HG03139 (cell line): ENCODE data around the gene WNK2.

Experiments used
- ATAC-seq: cut with Tn5 transposase; IDR thresholded peaks from one replicate; pipeline ENCODE4 v1.9.1; 2021; ENCODE audit not compliant: unreplicated experiment

WNK2 gene

DNA sequence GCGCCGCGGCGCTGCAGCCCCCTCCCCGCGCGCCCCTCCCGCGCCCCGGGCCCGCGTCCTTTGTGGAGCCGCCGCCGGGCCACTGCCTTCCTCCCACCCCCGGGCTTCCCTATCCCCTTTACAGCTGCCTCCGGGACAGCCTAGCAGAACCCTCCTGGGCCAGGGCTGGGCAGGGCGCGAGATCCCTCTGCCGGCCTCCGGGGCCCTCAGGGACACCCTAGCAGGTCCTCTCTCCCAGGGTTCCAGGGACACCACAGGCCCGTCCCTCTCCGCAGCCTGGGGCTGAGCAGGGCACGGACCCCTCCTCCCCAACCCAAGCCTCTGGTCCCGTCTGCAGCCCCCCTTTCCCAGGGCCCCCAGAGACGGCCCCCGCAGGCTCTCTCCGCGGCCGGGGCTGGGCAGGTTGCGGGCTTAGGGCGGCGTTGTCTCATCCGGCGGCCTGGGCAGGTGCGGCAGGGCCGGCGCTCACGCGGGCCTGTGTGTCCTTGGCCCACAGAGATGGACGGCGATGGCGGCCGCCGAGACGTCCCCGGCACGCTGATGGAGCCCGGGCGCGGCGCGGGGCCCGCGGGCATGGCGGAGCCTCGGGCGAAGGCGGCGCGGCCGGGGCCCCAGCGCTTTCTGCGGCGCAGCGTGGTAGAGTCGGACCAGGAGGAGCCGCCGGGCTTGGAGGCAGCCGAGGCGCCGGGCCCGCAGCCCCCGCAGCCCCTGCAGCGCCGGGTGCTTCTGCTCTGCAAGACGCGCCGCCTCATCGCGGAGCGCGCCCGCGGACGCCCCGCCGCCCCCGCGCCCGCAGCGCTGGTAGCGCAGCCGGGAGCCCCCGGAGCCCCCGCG is 710 bp downstream of the WNK2 start:
- ATAC-seq: no peak

DNA sequence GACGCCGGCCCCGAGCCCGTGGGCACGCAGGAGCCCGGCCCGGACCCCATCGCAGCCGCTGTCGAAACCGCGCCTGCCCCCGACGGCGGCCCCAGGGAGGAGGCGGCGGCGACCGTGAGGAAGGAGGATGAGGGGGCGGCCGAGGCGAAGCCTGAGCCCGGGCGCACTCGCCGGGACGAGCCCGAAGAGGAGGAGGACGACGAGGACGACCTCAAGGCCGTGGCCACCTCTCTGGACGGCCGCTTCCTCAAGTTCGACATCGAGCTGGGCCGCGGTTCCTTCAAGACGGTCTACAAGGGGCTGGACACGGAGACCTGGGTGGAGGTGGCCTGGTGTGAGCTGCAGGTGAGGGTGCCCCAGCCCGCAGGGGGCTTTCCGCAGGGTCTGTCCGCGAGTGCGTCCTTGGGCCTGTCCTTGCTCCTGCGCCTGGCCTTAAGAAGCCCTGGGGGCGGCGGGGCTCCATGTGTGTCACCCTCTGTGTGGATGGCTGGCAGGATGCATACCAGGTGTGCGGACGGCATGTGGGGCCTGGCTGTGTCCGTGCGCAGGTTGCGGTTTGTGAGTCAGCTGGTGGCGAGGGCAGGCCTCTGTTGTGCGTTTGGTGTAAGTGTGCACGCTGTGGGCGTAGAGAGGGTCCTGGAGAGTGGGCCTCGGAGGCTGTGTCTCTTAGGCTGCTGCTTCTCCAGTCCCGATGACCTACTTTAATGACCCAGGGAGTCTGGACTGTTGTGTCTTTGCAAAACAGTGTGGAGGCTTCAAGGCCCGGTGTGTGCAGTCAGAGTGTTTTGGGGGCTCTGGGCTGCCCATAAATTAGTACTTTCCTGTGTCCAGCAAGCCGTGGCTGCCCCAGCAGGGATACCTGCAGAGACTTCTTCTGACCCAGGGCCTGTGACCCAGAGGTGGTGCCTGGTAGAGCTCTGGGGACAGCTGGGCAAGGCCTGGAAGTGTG is 1.6 kb downstream of the WNK2 start:
- no peak for ATAC-seq

DNA sequence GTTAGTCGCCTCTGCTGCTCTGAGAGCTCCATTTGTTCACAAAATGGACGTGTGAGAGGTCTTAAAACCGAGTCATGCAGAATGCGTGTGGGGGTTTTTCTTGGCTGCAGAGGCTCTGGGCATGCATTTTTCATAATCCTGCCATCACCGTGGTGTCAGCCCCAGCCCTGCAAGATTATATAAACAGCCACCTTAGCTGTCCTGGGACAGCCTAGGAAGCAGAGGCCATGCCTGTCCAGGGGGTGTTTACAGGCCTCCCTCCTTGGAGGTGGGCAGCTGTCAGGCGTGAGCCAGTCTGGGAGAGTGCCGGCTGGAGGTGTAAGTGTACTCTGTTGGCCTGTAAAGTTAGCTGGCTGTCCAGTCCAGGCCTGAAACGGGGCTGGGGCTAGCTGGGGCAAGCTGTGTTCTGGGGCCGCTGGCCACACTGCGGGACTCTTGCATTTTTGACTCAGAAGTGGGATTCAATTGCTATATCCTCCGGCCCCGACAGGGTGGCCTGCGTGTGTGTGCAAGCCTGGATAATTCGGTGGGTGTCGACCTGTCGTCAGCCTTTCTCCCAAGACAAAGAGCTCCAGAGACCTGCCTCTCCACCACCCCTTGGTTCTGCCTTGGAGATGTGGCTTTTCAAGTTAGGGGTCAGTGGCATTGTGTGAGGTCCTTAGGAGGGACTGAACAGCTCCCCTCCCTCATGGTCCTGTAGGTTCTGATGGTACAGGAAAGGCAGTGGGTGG is 2.4 kb downstream of the WNK2 start:
- ATAC-seq: no peak

- no peak for ATAC-seq
Observed at GRCh38 chr9:93187047-93187446, 3.1 kb downstream of the WNK2 start.

DNA sequence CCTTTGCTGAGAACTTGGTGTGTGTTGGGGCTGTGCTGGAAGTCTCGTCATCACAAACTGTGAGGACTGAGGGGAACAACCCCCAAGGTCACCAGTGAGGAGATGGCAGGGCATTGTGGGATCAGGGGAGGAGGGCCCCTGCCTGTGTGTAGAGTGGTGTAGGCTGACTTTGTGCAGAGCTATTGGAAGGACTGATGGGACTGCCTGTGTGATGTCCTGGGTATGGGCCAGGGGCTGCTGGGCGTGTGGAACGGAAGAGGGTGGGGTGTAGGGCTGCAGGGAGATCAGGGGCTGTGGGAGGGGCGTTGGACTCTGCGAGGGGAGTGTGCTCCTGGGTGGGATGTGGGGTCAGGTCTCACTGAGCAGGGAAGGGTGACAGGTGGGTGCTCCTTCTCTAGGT is 3.6 kb downstream of the WNK2 start:
- no peak for ATAC-seq

GRCh38 chr9:93188426-93189368 is 4.8 kb downstream of the WNK2 start:
- no peak for ATAC-seq

DNA sequence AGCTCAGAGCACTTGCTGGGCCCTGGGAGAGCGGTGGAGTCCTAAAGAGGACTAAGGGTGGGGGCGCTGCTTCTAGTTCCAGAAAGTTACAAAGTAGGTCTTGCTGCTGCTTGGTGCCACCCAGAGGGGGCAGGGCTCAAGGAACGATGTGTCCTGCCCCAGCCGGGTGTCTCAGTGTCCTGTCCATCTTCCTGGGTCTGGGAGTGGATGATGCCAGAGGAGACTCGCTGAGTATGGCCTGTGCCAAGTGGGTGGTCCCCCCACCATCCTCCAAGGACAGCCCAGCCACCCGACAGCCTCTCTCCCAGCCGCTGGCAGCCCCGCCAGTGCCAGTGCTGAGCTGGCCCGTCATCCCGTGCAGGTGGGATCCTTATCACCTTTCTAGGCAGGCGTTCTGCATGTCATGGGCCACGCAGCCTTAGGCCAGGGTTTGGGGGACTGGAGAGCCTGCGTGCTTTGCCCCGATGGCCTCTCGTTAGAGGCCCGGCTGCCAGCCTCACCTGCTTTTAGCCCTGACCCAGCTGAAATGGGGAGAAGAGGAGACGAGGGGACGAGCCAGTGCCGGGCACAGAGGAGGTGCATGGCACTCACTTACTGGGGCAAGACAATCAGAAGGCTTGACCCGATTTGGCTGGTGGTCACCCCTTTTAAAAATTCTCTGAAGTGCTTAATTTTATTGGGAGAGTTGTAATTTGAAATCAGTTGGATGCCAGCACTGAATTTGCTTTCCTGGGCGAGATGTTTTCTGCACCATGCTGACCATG is 5.6 kb downstream of the WNK2 start:
- ATAC-seq: no peak

DNA sequence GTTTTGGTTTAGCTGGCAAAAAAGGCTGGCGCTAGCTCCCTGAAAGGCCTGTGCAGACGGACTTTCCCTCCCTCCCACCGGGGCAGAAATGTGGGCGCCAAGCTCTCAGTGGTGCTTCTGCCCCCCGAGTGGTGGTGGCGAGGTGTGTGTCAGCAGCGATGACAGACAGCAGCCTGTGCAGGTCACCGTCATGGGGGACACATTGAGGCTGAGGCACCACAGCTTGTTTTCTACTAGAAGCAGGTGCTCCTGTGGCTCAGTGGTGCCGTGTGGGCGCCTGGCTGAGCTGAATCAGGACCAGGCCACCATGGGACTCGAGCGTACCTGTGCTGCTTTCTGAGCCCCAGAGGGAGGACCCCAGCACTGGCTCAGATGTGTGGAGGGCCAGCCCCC is 6.2 kb downstream of the WNK2 start:
- ATAC-seq: no peak

DNA sequence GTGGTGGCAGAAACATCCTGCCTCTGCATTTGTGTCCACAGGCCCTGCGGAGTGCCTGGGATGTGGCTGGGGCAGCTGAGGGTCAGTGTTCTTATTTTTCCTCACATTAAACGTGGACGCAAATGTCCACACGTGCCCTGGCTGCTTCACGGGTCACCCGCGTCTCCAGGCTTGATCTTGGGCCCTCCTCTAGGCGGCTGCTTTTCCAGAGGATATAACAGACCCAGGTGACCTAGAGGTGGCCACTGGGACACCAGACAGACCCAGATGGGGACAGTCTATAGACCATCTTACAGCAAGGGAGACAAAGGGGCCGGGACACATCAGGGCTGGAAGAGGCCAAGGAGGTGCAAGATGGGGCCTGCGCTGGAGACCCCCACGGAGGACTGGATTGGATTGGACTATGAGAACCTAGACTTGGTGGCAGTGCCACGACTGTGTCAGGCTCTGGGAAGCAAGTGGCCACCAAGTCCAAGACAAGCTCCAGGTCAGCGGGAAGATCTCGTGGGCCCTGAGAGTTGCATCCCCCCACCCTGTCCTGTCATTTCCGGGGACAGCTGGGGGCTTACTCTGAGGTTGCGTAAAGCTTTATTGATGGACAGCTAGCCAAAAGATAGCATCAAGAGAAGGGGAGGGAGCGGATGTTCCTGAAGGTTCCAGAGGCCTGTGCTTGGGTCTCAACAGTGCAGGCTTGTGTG is 6.9 kb downstream of the WNK2 start:
- no peak for ATAC-seq

- ATAC-seq: no peak
Observed at GRCh38 chr9:93191354-93191660, 7.4 kb downstream of the WNK2 start.

DNA sequence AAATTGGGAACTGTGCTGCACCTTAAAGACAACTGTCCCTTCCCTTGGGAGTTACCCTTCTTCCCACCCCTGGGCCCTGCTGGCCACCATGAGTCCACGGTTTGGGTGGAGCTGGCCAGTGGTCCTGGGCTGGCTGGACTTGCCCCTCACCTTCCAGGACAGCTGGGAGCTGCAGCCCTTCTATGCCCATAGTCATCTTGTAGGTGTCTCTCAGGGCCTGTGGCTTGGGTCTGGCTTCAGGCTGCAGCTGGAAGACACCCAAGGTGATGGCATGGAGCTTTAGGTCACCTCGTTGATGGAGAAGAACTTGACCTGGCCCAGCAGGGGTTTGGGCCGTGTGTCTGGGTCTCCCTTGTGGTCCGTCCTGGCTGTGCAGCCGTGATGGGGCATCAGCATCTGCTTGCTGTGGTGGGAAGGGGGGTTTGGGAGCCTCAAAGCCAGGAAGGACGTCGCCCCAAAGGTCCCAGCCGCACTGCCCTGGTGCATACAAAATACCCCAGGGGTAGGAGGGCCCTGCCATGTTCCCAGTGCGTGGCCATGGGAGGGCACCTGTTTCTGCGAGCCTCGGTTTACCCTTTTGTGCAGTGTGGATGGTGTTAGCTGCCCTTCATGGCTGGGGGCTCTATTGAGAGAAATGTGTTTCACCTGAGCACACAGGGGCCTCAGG is 8.9 kb downstream of the WNK2 start:
- no peak for ATAC-seq

DNA sequence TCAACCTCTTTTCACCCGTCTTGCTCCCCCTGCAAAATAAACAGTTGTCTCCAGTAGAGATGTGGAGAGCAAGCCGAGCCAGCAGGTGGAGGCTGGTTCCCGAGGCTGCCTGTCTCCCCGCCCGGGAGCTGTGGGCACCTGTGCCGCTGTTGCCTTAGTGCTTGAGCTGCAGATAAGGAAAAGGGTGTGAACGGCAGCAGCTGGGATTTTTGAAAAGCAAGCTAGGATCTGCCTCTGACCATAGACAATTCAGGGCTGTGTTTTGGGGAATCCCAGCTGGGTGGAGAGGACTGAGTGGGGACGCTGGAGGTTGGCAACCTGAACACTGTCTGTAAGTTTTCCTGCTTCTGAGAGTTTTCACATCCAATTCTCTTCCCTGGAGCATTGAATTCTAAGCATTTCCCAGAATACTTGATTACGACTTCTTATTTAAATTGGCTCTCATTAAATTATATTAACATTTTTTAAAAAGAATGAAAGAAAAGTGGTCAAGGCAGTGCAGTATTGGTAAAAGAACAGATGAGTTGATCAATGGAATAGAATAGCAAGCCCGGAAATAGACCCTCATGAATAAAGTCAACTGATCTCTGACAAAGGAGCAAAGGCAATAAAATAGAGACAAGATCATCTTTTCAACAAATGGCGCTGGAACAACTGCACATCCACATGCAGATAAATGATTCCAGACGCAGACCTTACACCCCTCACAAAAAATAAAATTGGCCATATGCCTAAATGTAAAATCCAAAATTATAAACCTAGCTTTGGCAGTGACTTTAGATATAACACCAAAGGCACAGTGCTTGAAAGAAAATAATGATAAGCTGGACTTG is 9.7 kb downstream of the WNK2 start:
- ATAC-seq: no peak

- no peak for ATAC-seq
Observed at GRCh38 chr9:93194221-93194625, 10.3 kb downstream of the WNK2 start.

DNA sequence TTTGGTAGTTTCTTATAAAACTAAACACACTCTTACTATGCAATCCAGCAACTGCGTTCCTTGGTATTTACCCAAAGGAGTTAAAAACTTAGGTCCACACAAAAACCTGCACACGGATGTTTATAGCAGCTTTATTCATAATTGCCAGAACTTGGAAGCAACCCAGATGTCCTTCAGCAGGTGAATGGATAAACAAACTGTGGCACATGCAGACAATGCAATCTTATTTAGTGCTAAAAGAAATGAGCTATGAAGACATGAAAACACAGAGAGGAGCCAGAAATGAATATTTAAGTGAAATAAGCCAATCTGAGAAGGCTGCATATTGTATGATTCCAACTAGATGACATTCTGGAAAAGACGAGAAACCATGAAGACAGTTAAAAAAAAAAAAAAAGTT is 10.7 kb downstream of the WNK2 start:
- no peak for ATAC-seq

DNA sequence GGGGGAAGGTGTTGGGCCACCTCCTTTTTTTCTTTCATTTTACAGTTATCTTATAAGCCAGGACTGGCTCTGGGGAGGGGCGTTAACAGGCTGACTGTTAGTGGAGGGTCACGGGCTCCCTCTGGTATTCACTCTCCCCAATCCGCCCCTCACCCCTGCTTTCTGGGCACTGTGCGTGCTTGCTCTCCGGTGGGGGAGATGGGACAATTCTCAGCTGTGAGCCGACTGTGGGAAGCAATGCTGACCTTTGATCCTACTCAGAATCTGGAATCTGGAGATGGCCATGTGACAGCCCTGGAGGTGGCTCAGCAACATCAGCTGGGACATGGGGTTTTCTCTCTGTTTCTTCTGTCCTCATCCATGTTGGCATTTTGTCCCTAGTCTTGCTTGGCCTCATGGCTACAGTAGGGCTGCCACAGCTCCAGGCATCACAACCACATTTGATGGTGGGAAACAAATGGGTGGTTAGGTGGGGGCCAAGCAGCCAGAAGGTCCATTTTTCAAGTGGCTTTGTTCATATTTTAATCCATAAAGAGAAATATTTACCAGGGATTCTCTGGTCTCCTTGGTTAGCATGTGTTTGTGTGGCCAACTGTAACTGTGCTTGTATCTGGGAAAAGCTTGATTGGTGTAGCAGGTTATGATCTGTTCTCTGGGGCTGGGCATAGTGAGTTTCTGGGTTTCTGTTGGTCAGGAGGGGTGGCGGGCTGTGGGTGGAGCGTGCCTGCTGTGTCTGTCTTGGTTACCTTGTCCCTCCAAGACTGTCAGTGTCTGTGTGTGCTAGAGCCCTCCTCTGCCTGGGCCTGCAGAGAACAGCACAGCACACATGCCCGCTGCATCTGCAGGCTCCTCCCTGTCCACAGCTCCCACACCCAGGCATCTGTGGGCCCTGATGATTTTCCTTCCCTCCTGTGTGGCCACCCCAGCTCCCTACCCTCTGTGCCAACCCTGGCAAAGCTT is 12.4 kb downstream of the WNK2 start:
- no peak for ATAC-seq

- no peak for ATAC-seq
Observed at GRCh38 chr9:93197670-93198069, 13.7 kb downstream of the WNK2 start.
